CD4-positive, alpha-beta T cell (primary cell): ENCODE results near the gene SLAMF9. TPM values are rescaled to one million over a fixed set of nuclear protein-coding genes. Genes with fewer than 3 reads are reported as not detected.

Experiments
- ATAC-seq: fragments of 200-7000 bp; cut with Tn5 transposase; one replicate; pipeline ENCODE4 v1.10.0; 2022; ENCODE audit warnings: mild to moderate bottlenecking; ENCODE audit not compliant: poor library complexity
- CTCF ChIA-PET: fragments of 350-600 bp; sonication (Branson Sonifier 250); formaldehyde crosslinking; loops from one replicate; lab custom pipeline; 2021; ENCODE audit warnings: antibody characterized with exemption, inconsistent platforms; lab: Charles Lee
- POLR2A ChIA-PET: fragments of 350-600 bp; sonication (Branson Sonifier 250); formaldehyde crosslinking; loops from one replicate; lab custom pipeline; 2021; ENCODE audit warnings: antibody characterized with exemption, inconsistent platforms; lab: Charles Lee
- DNase-seq, 14 experiments: peaks; one replicate each; pipeline ENCODE4 v3.0.0-alpha.2; 2013 to 2020; ENCODE audit warnings: mixed read lengths in 2 of 14
- H3K27ac ChIP-seq, 2 donors: one replicate each; pipeline versions ENCODE4 v1.5.1 to v1.7.0; 2013; ENCODE audit warnings: low read length in 2 of 2, low read depth in 1 of 2, mild to moderate bottlenecking in 1 of 2
- H3K27me3 ChIP-seq, 2 experiments: 1 replicate in 1 of 2; 2 replicates in 1 of 2; pipeline versions ENCODE4 v1.6.1 to v1.7.0; 2013; ENCODE audit warnings: low read length in 2 of 2, control low read depth in 1 of 2, mild to moderate bottlenecking in 1 of 2, moderate library complexity in 1 of 2; ENCODE audit not compliant: insufficient read depth in 2 of 2, control insufficient read depth in 1 of 2
- H3K36me3 ChIP-seq: one replicate; pipeline ENCODE4 v1.6.1; 2013; ENCODE audit warnings: low read length, control low read depth; ENCODE audit not compliant: insufficient read depth
- H3K4me1 ChIP-seq: one replicate; pipeline ENCODE4 v1.6.1; 2013; ENCODE audit warnings: low read length, control low read depth; ENCODE audit not compliant: insufficient read depth
- H3K4me3 ChIP-seq: one replicate; pipeline ENCODE4 v1.5.1; 2013; ENCODE audit warnings: mild to moderate bottlenecking, low read length, moderate library complexity
- H3K9me3 ChIP-seq, 2 experiments: 1 replicate in 1 of 2; 2 replicates in 1 of 2; pipeline versions ENCODE4 v1.6.1 to v1.7.0; 2013; ENCODE audit warnings: low read length in 2 of 2, mild to moderate bottlenecking in 2 of 2, control low read depth in 1 of 2, moderate library complexity in 1 of 2; ENCODE audit not compliant: control insufficient read depth in 1 of 2, insufficient read depth in 1 of 2
- H3K27ac Mint-ChIP-seq: one replicate; pipeline ENCODE4 v1.8.0; 2020; ENCODE audit warnings: mixed read lengths
- H3K27me3 Mint-ChIP-seq: one replicate; pipeline ENCODE4 v1.8.0; 2021; ENCODE audit warnings: mixed read lengths
- H3K36me3 Mint-ChIP-seq: one replicate; pipeline ENCODE4 v1.8.0; 2021; ENCODE audit warnings: low read depth, mixed read lengths
- H3K4me1 Mint-ChIP-seq: one replicate; pipeline ENCODE4 v1.8.0; 2021; ENCODE audit warnings: low read depth, mixed read lengths
- H3K4me3 Mint-ChIP-seq: one replicate; pipeline ENCODE4 v1.8.0; 2020; ENCODE audit warnings: mild to moderate bottlenecking, mixed read lengths
- H3K9me3 Mint-ChIP-seq: one replicate; pipeline ENCODE4 v1.8.0; 2020; ENCODE audit warnings: mixed read lengths
- intact Hi-C, 2 experiments: fragments of 100-400 bp; cut with DNase I in 1 of 2; cut with micrococcal nuclease in 1 of 2; formaldehyde crosslinking; loops; one replicate each; pipeline versions ENCODE4 v1.15.1 to v1.9.0; 2023 to 2025; cut with DNase I, micrococcal nuclease
- total RNA-seq, 174 experiments: library from RNA in 2 of 174; stranded (reverse) in 2 of 174; gene quantifications; one replicate each; pipeline ENCODE4 v1.2.3 and lab custom pipeline; 2021 to 2026
- TF ChIP-seq, protein P1 (sequence below): fragments of 200-600 bp; IDR thresholded peaks from one replicate; pipeline ENCODE4 v1.8.0; 2022; ENCODE audit warnings: antibody characterized with exemption, mild to moderate bottlenecking

SLAMF9 gene
- total RNA-seq, 2 experiments from 2014 or later: not detected

DNA sequence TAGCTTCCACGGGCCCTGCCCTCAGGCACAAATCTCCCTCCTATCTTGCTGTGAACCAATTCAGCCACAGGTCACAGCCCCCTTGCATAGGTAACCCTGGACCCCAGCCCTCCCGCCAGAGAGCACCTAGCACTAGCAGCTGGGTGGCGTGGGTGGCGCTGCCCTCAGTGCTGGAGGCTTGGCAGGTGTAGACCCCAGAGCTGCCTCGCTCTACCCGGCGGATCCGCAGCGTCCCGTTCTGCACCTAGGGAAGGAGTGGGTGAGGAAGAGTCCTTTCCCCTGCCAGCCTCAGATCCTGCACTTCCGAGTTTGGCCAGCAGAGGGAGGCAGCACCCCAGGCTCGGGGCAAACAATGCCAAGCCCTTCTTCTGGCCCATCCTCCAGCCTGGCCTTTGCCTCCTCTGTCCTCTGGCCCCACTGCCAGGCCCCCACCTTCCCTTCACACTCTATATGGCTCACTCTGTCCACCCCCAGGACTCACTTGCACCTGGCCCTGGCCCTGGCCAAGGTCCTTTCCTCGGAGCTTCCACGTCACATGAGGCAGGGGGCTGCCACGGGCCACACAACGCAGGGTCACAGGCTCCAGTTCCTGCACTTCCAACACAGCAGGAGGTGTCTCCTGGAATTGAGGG lies 17.6 kb downstream of the SLAMF9 start:
- Mint-ChIP-seq H3K27me3 (peaks cover 19% of the 10 kb centered on the region), H3K36me3 (no peaks in the 10 kb centered on the region), H3K27ac (no peak overlapping the region), H3K4me1 (peaks cover 6% of the 10 kb centered on the region), H3K4me3 (no peak overlapping the region), H3K9me3 (no peaks in the 10 kb centered on the region)
- ChIA-PET POLR2A (interaction anchor here (0.6 to 1.1 kb wide), 2 partner anchors 9 to 13 kb away, joined by 3 read pairs; partner anchors contain the start of gene IGSF9), CTCF (interaction anchor here (0.7 to 2.0 kb wide), 5 partner anchors 13 to 138 kb away, joined by 3 to 6 read pairs (median 3); no protein-coding TSS in a partner anchor)
- peaks cover 21% of the 10 kb centered on the region for H3K4me1 ChIP-seq
- H3K4me3 ChIP-seq: no peak overlapping the region
- H3K9me3 ChIP-seq: no peaks in the 10 kb centered on the region
- no peak overlapping the region for H3K27ac ChIP-seq
- ATAC-seq (peak; percentile 90), DNase-seq (peak; percentile 68 to 91 (median 83))
- intact Hi-C loops: loop anchor here (1.0 to 10.0 kb wide), 6 partner anchors 71 to 1458 kb away; partner anchors contain the start of gene KCNJ9 (in 1 of the 2)
- TF ChIP-seq, protein P1, sequence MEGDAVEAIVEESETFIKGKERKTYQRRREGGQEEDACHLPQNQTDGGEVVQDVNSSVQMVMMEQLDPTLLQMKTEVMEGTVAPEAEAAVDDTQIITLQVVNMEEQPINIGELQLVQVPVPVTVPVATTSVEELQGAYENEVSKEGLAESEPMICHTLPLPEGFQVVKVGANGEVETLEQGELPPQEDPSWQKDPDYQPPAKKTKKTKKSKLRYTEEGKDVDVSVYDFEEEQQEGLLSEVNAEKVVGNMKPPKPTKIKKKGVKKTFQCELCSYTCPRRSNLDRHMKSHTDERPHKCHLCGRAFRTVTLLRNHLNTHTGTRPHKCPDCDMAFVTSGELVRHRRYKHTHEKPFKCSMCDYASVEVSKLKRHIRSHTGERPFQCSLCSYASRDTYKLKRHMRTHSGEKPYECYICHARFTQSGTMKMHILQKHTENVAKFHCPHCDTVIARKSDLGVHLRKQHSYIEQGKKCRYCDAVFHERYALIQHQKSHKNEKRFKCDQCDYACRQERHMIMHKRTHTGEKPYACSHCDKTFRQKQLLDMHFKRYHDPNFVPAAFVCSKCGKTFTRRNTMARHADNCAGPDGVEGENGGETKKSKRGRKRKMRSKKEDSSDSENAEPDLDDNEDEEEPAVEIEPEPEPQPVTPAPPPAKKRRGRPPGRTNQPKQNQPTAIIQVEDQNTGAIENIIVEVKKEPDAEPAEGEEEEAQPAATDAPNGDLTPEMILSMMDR: peak; percentile 98
- H3K36me3 ChIP-seq: no peaks in the 10 kb centered on the region
- H3K27me3 ChIP-seq: no peaks in the 10 kb centered on the region

- H3K36me3 Mint-ChIP-seq: no peaks in the 10 kb centered on the region
- Histone ChIP-seq H3K27me3 (no peaks in the 10 kb centered on the region), H3K27ac (no peak overlapping the region), H3K4me3 (no peak overlapping the region), H3K9me3 (no peaks in the 10 kb centered on the region), H3K4me1 (peaks cover 21% of the 10 kb centered on the region), H3K36me3 (no peaks in the 10 kb centered on the region)
- DNase-seq (no peak), ATAC-seq (no peak)
- H3K4me1 Mint-ChIP-seq: peaks cover 6% of the 10 kb centered on the region
- H3K4me3 Mint-ChIP-seq: no peak overlapping the region
- ChIA-PET POLR2A (no interaction called here), CTCF (interaction anchor here (0.7 to 2.0 kb wide), 6 partner anchors 14 to 137 kb away, joined by 3 to 6 read pairs (median 3); no protein-coding TSS in a partner anchor)
- intact Hi-C loops: loop anchor here (1.0 to 10.0 kb wide), 6 partner anchors 72 to 1459 kb away; partner anchors contain the start of gene KCNJ9 (in 1 of the 2)
- TF ChIP-seq, protein P1: no peak
- H3K27me3 Mint-ChIP-seq: peaks cover 13% of the 10 kb centered on the region
- H3K27ac Mint-ChIP-seq: no peak overlapping the region
- no peaks in the 10 kb centered on the region for H3K9me3 Mint-ChIP-seq
Measured at GRCh38 chr1:159935719-159936272, 18.2 kb downstream of the SLAMF9 start.

GRCh38 chr1:159935305-159935704 lies 18.7 kb downstream of the SLAMF9 start:
- no peak overlapping the region for H3K4me3 ChIP-seq
- intact Hi-C loops: loop anchor here in 1 of 2 experiments (5.0 to 10.0 kb wide), 4 partner anchors 81 to 1459 kb away; partner anchors contain the start of gene KCNJ9
- no peak overlapping the region for H3K27ac ChIP-seq
- TF ChIP-seq, protein P1: no peak
- DNase-seq: peak in 1 of 14 experiments; percentile 15
- H3K36me3 Mint-ChIP-seq: no peaks in the 10 kb centered on the region
- no peak overlapping the region for H3K4me3 Mint-ChIP-seq
- POLR2A ChIA-PET: no interaction called here
- H3K4me1 Mint-ChIP-seq: peaks cover 6% of the 10 kb centered on the region
- ATAC-seq: no peak
- H3K36me3 ChIP-seq: no peaks in the 10 kb centered on the region
- no peaks in the 10 kb centered on the region for H3K9me3 ChIP-seq
- peaks cover 10% of the 10 kb centered on the region for H3K27me3 Mint-ChIP-seq
- H3K27ac Mint-ChIP-seq: no peak overlapping the region
- peaks cover 21% of the 10 kb centered on the region for H3K4me1 ChIP-seq
- H3K9me3 Mint-ChIP-seq: no peaks in the 10 kb centered on the region
- CTCF ChIA-PET: interaction anchor here (0.9 to 2.0 kb wide), 3 partner anchors 14 to 72 kb away, joined by 3 to 6 read pairs (median 3); no protein-coding TSS in a partner anchor
- H3K27me3 ChIP-seq: no peaks in the 10 kb centered on the region
